Measurements from ENCODE around the gene PTGES2.
A peak's percentile ranks its signal among the peaks of the same experiment; 100 is the strongest.

Gene PTGES2

DNA sequence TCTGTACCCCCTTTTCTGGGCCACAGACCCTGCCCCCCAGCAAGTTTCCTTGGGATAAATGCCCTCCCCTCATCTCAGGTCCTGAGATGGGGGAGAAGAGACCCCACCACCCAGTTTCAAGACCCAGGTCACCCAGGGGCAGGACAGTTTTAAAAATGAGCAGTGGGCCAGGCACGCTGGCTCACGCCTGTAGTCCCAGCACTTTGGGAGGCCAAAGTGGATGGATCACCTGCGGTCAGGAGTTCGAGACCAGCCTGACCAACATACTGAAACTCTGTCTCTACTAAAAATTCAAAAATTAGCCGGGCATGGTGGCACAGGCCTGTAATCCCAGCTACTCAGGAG lies 6.1 kb downstream of the PTGES2 start:
- no peak for TF ChIP-seq CTCF (IDR thresholded peaks at IDR 0.05; ENCODE audit: borderline replicate concordance, insufficient read depth, low read depth, low read length)
- H3K4me3 ChIP-seq (ENCODE audit: low read depth, low read length) = no peak overlapping the region

GRCh38 chr9:128120741-128121465 lies 6.6 kb downstream of the PTGES2 start:
- TF ChIP-seq CTCF (IDR thresholded peaks at IDR 0.05; ENCODE audit: borderline replicate concordance, insufficient read depth, low read depth, low read length) = no peak
- H3K4me3 ChIP-seq (ENCODE audit: low read depth, low read length) = no peak overlapping the region

DNA sequence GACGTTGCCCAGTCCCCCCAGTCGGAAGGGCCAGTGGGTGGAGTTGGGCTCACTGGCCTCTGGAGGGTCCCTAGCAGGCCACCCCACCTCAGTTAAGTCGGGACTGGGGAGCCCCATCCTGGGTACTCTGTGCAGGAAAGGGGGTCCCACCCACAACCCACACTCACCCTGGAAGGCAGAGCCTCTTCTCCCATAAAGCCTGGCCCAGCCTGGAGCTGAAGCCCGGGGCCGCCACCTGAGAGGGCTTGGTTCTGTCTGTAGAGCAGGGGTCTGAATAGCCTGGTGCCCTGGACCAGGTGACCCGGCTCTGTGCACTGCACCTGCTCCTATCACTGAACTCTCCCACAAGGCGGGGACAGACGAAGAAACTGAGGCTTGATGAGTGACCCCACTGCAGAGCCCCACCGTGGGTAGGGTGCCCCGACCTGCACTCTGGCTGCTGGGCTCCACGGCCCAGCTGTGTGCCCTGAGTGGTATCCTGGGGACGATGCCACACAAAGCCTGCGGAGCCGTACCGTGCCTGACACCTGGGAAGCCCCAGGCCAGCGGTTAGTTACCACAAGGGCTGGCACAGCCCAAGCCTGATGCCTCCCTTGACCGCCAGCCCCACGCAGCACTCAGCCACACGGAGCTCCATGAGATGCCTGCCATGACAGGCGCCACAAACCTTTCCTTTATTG lies 7.3 kb downstream of the PTGES2 start:
- no peak for TF ChIP-seq CTCF (IDR thresholded peaks at IDR 0.05; ENCODE audit: borderline replicate concordance, insufficient read depth, low read depth, low read length)
- no peak overlapping the region for H3K4me3 ChIP-seq (ENCODE audit: low read depth, low read length)

DNA sequence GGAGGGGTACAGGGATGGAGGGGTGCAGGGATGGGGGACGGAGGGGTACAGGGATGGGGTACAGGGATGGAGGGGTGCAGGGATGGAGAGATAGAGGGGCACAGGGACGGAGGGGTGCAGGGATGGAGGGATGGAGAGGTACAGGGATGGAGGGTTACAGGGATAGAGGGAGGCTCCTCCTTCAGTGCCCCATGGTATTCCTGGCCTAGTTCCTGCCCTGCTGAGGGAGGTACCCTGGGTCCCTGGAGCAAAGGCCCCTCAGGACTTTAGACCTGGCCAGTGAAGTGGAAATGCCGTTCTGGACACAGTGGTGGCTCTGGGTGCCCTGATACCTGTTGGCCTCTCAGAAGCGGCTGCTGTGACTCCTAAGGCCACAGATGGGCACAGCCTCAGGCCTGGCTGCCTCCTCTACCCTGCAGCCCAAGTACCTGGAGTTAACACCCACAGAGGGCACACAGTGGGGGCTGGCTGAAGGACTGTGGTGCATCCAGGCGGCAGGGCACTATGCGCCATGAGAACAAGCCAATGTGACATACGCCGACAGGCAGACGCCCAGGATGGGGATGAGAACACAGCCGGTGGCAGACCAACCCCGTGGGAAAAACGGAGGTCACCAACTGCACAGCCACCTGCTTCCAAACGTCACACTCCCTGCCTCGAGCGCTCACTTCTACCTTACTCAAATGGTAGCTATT lies 8.4 kb downstream of the PTGES2 start:
- TF ChIP-seq CTCF (IDR thresholded peaks at IDR 0.05; ENCODE audit: borderline replicate concordance, insufficient read depth, low read depth, low read length) = no peak
- no peak overlapping the region for H3K4me3 ChIP-seq (ENCODE audit: low read depth, low read length)

DNA sequence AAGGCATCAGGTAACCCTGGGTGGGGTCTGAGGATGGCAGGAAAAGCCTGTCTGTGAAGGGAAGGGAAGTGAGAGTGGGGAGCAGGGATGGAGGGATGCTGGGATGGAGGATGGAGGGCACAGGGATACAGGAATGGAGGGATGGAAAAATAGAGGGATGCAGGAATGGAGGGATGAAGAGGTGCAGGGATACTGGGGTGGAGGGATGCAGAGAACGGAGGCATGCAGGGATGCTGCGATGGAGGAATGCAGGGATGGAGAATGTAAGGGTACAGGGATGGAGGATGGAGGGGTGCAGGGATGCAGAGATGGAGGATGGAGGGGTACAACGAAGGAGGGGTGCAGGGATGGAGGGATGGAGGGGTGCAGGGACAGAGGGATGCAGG lies 9.1 kb downstream of the PTGES2 start:
- no peak overlapping the region for H3K4me3 ChIP-seq (ENCODE audit: low read depth, low read length)
- TF ChIP-seq CTCF (IDR thresholded peaks at IDR 0.05; ENCODE audit: borderline replicate concordance, insufficient read depth, low read depth, low read length) = no peak

DNA sequence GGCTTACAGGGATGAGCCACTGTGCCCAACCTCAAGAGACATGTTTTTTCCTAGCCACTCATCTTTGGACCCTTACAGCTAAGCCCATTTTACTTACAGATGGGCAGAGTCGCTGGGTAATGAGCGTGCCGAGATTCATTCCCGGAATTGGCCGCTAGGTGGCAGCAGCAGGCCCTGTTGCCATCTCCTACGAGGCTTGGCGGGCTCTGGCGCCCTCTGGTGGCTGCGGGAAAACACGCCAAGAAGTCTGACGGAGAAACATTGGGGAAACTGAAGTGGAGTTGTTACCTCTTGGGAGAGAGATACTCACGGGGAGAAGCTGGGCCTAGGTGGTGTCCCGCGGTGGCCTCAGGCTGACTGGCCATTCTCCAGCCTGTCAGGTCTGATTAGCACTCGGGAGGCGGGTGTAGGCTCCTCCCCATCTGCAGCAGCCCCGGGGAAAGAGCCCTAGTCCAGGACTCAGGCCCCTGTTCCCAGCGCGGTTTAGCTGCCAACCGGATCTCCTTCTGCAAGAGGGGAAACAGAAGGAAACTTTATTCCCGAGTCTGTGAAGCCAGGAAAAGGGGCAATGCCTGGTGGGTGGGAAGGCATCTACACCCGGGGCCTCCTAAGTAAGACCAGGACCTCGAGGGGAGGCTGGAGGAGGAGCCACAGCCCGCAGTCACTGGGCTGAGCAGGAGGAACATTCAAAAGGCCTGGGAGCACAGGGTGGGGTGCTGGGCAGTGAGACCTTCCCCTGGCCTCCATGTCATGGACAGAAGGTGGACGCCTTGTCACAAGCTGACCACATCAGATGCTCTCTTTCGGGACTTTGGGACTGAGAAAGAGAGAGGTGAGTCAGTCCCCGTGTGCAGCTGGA lies 9.7 kb downstream of the PTGES2 start:
- TF ChIP-seq CTCF (IDR thresholded peaks at IDR 0.05; ENCODE audit: borderline replicate concordance, insufficient read depth, low read depth, low read length) = peak; percentile 100
- H3K4me3 ChIP-seq (ENCODE audit: low read depth, low read length) = no peak overlapping the region

Data from GM12875 (cell line).